HPDE6-E6E7 (cell line): ENCODE data around the gene ARHGAP33.

ENCODE experiments used
- DNase-seq: peaks from one replicate; pipeline ENCODE4 v3.0.0; 2011; ENCODE audit warnings: missing footprints; ENCODE audit errors: extremely low spot score

The ARHGAP33 gene

DNA sequence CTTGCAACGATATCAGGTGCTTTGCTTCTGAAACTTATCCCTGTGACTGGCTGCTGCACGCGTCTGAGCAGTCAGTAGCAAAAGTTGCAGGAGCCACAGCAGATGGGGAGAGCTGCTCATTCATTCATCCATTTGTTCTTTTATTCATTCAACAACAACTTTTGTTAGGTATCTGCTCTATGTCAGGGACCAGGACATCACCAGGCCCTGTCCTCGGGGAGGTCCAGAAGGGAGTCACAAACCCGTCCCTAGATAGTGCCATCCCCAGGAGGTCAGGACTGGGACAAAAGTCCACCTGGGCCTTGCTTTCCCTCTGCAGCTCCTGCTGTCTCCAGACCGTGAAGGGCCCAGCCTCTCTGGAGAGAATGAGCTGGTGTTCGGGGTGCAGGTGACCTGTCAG, 2.6 kb downstream of the ARHGAP33 start:
- DNase-seq: no peak

DNA sequence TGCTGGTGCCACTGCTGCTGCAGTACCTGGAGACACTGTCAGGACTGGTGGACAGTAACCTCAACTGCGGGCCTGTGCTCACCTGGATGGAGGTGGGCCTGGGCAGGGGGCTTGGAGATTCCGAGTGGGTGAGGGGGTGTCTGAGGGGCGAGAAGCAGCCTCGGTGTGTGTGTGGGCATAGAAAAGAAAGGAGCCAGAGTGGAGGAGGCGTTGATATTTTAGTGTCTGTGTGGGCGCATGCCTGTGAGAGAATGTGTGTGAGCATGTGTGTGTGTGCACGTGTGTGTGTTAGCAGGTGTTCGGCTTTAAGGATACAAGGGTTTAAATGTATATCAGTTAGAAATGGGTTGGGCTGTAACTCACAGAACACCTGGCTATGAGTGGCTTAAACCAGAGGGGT, 3.7 kb downstream of the ARHGAP33 start:
- DNase-seq: no peak

DNA sequence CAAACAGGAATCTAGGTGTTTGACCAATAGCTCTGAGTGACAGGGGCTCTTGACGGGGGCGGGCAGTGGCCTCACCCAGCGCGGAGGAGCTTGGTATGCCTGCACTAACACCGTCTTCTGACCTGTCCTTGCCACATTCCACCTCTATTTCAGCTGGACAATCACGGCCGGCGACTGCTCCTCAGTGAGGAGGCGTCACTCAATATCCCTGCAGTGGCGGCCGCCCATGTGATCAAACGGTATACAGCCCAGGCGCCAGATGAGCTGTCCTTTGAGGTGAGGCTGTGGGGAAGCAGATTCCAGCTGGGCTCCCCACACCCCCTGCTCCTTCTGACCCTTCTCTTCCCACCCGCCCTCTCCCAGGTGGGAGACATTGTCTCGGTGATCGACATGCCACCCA, 4.7 kb downstream of the ARHGAP33 start:
- no peak for DNase-seq

DNA sequence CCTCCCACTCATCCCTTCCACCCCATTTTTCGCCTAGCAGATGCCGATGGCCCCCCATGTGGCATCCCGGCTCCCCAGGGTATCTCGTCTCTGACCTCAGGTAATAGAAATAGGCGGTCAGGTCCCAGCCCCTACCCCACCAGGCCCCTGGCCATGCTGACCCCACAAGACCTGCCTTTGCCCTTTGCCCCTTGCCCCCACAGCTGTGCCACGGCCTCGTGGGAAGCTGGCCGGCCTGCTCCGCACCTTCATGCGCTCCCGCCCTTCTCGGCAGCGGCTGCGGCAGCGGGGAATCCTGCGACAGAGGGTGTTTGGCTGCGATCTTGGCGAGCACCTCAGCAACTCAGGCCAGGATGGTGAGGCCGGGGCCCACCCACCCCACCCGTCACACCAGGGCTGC, 5.4 kb downstream of the ARHGAP33 start:
- no peak for DNase-seq

DNA sequence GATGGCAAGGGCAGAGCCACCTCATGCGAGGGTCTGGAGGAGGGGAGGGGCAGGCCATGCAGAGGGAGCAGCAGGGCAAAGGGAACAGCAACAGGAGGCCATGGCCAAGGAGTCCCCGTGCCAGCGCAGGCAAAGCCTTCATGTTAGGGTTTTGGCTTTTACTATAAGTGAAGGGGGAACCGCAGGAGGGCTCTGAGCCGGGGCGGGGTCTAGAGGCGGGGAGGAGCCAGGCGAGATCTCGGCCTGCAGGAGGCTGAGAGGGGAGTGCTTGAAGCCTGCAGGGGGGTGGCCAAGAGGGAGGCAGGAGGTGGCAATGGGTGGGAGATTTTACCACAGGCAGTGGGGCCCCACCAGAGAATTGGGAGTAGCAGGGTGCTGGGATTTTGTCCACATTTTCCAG, 6.3 kb downstream of the ARHGAP33 start:
- no peak for DNase-seq

DNA sequence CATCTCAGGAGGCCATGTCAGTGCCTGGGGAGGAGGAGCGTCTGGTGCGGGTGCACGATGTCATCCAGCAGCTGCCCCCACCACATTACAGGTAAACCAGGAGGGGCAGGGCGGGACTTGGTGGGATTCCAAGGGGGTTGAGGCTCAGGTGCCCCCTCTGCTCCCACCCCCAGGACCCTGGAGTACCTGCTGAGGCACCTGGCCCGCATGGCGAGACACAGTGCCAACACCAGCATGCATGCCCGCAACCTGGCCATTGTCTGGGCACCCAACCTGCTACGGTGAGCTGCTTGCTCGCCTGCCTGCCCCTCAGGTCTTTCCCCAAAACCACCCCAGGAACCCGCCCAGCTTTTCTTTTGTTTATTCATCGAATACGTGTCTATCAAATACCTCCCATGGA, 7.2 kb downstream of the ARHGAP33 start:
- DNase-seq: no peak

DNA sequence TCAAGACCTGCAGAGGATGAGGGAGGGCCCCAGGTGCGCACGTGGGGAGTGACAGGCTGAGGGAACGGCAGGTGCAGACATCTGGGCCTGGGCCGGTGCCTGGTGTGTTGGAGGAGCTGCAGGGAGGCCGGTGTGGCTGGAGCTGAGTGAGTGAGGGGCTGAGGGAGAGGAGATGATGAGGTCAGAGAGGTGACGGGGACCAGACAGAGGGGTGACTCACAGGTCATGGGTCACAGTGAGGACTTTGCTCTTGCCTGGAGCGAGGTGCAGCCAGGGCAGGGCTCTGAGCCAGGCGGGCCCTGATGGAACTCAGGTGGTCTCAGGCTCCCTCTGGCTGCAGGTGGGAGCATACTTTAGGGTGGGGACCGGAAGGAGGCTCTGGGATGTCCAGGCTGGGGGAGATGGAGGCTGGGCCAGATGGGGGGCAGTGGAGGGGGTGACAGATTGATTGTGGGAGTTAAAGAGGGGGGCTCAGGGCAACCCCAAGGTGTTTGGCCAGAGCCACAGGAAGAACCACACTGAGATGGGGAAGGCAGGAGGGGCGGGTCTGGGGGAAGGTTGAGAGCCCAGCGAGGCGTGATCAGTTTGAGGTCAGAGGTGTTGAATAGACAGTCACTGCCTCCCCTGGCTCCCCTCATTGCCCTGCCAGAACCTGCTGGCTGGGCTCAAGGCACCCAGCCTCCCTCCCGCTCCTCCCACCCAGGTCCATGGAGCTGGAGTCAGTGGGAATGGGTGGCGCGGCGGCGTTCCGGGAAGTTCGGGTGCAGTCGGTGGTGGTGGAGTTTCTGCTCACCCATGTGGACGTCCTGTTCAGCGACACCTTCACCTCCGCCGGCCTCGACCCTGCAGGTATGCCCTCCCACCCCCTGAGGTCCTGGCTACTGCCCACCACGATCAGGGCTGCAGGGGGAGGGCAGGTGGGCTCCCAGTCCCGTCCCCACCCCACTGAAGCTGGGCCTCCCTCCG, 8.4 kb downstream of the ARHGAP33 start:
- DNase-seq: no peak

DNA sequence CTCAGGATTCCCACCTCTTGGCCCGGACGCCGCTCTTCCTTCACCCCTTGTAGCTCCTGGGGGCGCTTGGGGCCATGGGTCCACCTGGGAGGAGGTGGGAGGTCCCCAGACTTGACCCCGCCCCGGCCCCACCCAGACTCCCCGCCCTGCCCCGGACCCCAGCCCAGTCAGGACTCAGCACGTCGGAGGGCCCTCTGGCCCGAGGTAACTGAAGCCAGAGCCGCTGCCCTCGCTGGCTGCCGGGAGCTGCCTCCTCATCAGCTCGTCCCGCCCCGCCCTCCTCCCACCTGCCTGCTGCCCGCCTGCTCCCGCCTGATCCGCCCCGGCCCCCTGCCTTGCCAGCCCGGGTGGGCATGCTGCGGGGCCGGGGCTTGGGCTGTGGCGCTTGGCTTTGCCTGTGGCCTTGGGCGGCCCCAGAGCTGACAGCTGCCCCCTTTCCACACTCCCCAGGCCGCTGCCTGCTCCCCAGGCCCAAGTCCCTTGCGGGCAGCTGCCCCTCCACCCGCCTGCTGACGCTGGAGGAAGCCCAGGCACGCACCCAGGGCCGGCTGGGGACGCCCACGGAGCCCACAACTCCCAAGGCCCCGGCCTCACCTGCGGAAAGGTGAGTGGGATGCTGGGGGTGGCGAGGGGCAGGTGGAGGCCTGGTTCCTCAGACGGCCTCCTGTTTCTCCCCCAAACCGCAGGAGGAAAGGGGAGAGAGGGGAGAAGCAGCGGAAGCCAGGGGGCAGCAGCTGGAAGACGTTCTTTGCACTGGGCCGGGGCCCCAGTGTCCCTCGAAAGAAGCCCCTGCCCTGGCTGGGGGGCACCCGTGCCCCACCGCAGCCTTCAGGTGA, 9.4 kb downstream of the ARHGAP33 start:
- no peak for DNase-seq

DNA sequence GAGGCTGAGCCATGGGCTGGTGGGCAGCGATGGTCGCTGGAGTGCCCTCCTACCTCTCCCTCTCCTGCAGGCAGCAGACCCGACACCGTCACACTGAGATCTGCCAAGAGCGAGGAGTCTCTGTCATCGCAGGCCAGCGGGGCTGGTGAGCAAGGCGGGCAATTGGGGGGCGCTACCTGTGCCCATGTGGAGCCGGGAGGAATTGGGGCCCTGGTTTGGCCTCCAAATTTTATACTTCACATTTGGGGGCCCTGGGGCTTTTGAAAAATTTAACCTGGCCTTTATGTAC, 9.9 kb downstream of the ARHGAP33 start:
- DNase-seq: no peak

DNA sequence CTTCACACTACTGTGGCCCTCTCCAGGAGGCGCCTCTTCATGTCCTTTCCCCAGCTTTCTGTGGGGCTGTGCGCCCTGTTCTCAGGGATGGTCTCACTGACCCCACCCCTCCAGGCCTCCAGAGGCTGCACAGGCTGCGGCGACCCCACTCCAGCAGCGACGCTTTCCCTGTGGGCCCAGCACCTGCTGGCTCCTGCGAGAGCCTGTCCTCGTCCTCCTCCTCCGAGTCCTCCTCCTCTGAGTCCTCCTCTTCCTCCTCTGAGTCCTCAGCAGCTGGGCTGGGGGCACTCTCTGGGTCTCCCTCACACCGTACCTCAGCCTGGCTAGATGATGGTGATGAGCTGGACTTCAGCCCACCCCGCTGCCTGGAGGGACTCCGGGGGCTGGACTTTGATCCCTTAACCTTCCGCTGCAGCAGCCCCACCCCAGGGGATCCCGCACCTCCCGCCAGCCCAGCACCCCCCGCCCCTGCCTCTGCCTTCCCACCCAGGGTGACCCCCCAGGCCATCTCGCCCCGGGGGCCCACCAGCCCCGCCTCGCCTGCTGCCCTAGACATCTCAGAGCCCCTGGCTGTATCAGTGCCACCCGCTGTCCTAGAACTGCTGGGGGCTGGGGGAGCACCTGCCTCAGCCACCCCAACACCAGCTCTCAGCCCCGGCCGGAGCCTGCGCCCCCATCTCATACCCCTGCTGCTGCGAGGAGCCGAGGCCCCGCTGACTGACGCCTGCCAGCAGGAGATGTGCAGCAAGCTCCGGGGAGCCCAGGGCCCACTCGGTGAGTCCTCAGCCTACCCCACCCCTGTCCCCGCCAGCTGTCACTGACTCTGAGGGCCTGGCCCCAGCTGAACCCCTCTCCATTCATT, 11.2 kb downstream of the ARHGAP33 start:
- DNase-seq: no peak

DNA sequence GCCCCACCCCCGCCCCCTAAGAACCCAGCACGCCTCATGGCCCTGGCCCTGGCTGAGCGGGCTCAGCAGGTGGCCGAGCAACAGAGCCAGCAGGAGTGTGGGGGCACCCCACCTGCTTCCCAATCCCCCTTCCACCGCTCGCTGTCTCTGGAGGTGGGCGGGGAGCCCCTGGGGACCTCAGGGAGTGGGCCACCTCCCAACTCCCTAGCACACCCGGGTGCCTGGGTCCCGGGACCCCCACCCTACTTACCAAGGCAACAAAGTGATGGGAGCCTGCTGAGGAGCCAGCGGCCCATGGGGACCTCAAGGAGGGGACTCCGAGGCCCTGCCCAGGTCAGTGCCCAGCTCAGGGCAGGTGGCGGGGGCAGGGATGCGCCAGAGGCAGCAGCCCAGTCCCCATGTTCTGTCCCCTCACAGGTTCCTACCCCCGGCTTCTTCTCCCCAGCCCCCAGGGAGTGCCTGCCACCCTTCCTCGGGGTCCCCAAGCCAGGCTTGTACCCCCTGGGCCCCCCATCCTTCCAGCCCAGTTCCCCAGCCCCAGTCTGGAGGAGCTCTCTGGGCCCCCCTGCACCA, 11.9 kb downstream of the ARHGAP33 start:
- no peak for DNase-seq

DNA sequence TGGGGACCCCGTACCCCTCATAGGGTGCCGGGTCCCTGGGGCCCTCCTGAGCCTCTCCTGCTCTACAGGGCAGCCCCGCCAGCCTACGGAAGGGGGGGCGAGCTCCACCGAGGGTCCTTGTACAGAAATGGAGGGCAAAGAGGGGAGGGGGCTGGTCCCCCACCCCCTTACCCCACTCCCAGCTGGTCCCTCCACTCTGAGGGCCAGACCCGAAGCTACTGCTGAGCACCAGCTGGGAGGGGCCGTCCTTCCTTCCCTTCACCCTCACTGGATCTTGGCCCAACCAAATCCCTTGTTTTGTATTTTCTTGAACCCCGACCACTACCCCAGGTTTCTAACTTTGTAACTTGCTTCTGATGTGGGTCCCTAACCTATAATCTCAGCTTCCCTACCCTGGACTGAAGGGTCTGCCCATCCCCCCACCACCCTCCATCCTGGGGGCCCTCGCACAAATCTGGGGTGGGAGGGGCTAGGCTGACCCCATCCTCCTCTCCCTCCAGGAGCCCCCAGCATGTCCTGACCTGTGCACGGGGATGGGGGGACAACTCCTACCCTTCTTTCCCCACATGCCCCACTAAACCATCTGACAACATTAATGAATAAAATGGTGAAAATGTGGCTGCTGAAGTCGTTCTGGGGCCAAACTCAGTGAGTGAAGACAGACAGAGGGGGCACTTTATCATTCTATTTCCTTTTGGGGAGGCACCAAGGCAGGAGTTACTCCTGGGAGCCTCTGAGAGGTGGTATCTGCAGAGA, 13.0 kb downstream of the ARHGAP33 start:
- no peak for DNase-seq

DNA sequence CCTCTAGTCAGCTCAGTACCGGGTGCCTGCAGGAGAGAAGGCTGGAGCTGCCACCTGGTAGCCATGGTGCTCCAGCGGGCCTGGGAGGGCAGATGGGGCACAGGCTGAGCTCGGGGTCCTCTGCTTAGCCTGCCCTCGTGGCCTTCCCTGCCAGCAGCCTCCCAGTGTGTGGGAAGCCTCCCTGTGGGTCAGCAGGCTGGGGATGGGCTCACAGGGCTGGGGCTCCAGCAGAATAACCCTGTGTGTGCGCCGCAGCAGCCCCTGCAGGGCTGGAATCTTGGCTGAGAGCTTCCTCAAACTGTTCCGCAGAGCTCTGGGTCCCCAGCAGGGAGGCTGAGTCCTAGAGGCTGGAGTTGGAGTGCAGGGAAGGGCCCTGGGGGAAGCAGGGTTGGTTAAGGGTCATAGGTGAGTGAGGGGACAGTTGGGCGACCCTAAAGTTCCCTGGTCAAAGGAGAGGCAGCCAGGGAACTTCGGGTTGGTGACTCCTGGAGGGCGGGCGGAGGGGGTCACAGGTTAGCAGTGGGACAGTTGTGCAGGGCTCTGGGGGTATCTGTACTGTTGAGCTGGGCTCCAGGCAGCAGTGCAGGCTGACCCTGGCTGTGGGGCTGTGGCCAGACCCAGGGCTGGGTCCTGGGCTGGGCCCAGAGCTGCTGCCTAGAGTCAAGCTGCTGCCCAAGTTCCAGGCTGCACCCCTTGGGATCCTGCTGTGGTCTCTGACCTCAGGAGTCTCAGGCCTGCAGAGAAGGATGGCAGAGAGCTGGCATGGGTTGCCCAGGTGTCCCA, 14.0 kb downstream of the ARHGAP33 start:
- DNase-seq: no peak

DNA sequence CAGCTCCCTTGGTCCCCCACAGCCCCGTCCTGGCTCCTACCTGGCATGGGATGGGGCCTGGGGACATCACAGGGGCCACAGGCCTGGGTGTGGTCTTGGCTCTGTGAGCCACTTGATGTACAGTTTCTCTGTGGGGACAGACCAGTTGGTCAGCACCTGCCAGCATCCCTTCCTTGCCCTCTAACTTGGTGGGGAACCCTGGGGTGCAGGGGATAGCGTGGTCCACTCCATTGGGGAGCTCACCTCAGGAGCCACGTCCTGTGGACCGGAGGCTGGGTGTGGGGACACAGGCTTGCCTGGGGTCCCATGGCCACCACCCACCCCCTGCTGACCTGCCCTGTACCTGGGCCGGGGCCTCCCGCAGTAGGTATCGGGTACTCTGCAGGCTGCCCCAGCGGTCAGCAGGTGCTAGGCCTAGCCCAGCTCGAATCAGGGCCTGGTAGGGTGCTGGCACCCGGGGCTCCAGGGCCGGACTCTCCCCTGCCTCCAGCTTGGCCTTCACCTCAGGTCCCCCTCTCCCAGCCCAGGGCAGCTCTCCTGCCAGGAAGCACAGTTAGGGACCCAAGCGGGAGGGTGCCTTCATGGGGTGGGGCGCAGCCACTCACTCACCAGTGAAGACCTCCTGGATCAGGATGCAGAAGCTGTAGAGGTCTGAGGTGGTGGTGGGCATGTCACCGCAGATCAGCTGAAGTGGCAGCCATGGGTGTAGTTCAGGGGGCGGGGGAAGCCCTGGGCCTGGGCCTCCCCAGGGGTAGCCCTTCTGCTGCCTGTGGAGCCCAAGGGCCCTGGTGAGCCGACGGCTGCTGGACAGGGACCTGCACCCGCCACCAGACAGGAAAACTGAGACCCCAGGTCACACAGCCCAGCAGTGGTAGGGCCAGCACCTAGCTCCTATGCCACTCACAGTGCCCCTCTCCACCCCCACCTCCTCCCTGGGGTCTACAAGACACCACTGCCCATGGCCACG, 14.9 kb downstream of the ARHGAP33 start:
- DNase-seq: no peak

DNA sequence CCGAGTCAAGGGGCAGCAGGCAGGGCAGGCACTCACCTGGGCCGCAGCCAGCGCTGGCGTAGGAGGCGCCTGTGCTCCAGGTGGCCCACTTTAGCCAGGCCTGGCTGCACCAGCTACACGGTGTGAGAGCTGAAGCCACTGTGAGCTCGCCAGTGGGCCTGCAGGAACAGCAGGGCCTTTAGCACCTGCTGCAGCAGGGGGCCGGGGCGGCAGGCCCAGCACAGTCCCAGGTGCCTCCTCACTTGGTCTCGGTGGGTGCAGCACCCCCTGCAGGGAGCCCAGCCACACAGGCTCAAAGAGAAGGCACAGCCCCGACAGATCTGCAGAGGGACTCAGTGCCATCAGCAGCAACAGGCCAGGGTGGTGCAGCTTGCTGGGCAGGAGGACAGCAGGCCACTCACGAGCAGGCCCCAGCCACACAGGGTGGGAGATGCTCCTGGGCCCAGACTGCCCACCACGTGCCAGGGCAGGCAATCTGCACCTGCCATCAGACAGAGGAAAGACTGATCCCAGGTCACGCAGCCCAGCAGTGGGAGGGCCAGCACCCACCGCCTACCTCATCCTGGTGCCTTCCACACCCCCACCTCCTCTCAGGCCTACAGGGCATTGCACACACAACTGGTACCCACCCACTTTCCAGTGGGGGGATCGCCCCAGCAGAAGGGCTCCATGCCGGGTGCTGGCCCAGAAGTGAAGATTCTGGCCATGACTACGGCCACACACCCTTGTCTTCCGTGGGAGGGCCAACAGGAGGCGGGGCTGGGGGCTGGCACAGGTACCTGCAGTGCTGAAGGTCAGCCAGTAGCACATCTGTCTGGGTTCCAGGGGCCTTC, 15.8 kb downstream of the ARHGAP33 start:
- DNase-seq: no peak

DNA sequence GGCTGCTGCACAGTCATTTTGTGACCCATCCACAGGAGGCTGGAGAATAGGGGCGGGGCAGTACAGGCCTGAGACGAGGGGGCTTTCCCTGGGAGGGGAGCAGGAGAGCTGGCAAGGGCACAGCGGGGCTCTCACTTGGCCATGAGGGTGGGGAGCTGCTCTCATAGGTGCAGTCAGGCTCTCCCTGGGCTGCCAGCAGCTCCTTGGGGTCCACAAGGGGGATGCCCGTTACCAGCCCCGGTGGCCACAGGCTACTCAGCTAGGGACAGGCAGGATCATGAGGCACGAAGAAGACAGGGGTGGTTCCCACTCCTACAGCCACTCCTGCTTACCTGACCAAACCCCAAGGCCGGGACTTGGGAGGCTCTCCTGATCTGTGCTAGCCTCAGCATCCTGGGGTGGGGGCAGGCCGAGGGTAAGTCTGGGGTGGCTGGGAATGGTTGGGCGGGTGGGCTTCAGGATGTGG, 16.5 kb downstream of the ARHGAP33 start:
- no peak for DNase-seq

DNA sequence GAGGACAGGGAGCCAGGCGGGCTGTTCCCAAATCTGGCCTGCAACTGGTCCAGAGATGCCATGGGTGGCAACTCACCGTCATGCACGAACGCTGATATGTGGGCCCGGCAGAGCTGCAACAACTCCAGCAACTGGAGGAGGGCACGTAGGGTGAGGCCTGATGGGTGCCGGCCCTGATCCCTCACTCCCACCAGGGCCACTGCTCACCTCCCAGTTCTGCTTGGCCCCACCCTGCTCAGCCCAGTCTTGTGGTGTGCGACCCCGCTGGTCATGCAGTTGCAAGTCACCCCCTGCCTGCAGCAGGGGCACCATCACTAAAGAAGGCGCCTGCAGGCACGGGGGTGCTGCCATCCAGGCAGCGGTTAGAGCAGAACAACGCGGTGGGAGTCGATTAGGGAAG, 16.9 kb downstream of the ARHGAP33 start:
- DNase-seq: no peak

DNA sequence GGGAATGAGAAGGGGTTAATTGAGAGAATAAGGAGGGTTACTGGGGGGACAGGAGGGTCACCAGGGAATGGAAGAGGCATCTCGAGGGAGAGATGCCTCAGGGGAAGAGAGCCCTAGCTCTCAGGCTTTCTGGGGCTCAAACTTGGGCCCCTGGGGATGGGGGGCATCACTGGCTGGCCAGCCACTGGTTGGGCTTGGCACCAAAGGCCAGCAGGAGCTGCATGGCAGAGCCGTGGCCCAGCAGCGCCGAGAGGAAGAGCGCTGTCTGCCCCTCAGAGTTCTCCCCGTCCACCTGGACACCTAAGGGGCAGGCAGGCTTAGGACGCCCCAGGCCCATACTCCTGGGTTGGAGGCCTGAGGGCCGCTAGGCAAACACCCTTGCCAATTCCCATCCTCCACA, 17.5 kb downstream of the ARHGAP33 start:
- DNase-seq: no peak
